Gastroesophageal sphincter (tissue), 4 donors: ENCODE results near the gene KLHL29. TPM values are rescaled to one million over a fixed set of nuclear protein-coding genes. Genes with fewer than 3 reads are reported as not detected.

Source experiments
- ATAC-seq: fragments of 150-250 bp; one replicate; pipeline ENCODE4 v1.9.1; 2016; ENCODE audit warnings: mild to moderate bottlenecking, moderate library complexity
- H3K27ac ChIP-seq, 4 donors: fragments of 200-600 bp; sonication (generic) in 3 of 4; 1 replicate in 3 of 4; 2 replicates in 1 of 4; pipeline ENCODE4 v1.5.1; 2016 to 2019
- H3K27me3 ChIP-seq: fragments of 200-600 bp; sonication (generic); one replicate; pipeline ENCODE4 v1.5.1; 2019
- H3K36me3 ChIP-seq, 2 donors: fragments of 200-600 bp; sonication (generic); one replicate each; pipeline ENCODE4 v1.5.1; 2019; ENCODE audit warnings: control low read depth in 1 of 2
- H3K4me1 ChIP-seq, 3 donors: fragments of 200-600 bp; sonication (generic); 1 replicate in 2 of 3; 2 replicates in 1 of 3; pipeline ENCODE4 v1.5.1; 2016 to 2019; ENCODE audit warnings: control low read depth in 2 of 3
- H3K4me3 ChIP-seq, 2 donors: fragments of 200-600 bp; sonication (generic); one replicate each; pipeline ENCODE4 v1.5.1; 2019; ENCODE audit warnings: mild to moderate bottlenecking in 1 of 2, moderate library complexity in 1 of 2
- H3K9me3 ChIP-seq, 3 donors: fragments of 200-600 bp; sonication (generic); one replicate each; pipeline ENCODE4 v1.5.1; 2017 to 2019; ENCODE audit warnings: control low read depth in 2 of 3
- CTCF ChIP-seq, 4 experiments: fragments of 200-600 bp in 2 of 4; fragments of 450-650 bp in 2 of 4; sonication (generic) in 1 of 4; IDR thresholded peaks; one replicate each; pipeline ENCODE4 v1.5.1; 2017 to 2019; ENCODE audit warnings: antibody characterized with exemption in 4 of 4, mild to moderate bottlenecking in 2 of 4, moderate library complexity in 2 of 4
- EP300 ChIP-seq: sonication (generic); formaldehyde crosslinking; IDR thresholded peaks from one replicate; pipeline ENCODE4 v1.6.1; 2017; ENCODE audit warnings: antibody characterized with exemption, mild to moderate bottlenecking
- POLR2A ChIP-seq, 2 donors: fragments of 450-650 bp; IDR thresholded peaks; one replicate each; pipeline ENCODE4 v1.6.1; 2017; ENCODE audit warnings: antibody characterized with exemption in 2 of 2, mild to moderate bottlenecking in 2 of 2, moderate library complexity in 1 of 2
- POLR2AphosphoS5 ChIP-seq: sonication (generic); formaldehyde crosslinking; IDR thresholded peaks from one replicate; pipeline ENCODE4 v1.6.1; 2017; ENCODE audit warnings: antibody characterized with exemption
- WGBS, 2 donors: methylation state at CpG; one replicate each; pipeline ENCODE4 v1.1.5; 2018; ENCODE audit warnings: low coverage in 1 of 2; 5-methylcytosine and 5-hydroxymethylcytosine counted together
- total RNA-seq, 4 donors: library from RNA; depleted of rRNA; stranded (reverse); fragments of >200 nt; gene quantifications; one replicate each; pipeline ENCODE4 v1.1.0, GENCODE V29; 2016

KLHL29 gene
- total RNA-seq, 4 donors from 2014 or later, result 15.2 to 31.5 (median 24.2) TPM

DNA sequence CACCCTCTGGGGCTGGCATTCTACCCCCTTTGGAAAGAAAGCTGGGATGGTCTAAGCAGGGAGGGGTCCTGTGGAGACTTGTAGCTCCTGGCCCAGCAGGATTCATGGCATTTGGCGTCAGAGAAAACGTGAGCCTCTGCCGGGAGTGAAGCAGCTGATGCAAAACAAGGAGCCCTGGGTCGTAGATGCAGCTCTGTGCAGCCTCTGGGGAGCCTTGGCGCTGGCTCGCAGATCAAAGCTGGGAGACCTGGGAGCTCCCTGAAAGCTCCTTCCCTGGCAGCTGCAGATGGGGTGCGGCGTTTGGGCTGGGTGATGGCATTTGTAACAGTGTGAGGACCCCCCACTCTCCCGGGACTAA, 148.3 kb downstream of the KLHL29 start:
- Histone ChIP-seq H3K36me3 (no peaks in the 10 kb centered on the region), H3K9me3 (no peaks in the 10 kb centered on the region), H3K4me1 (peaks cover 0 to 29% (median 10%) of the 10 kb centered on the region in 3 donors), H3K27ac (peak overlapping the region in 3 of 4 donors; percentile 37 to 81 (median 79)), H3K4me3 (no peak overlapping the region), H3K27me3 (no peaks in the 10 kb centered on the region)
- ATAC-seq, result no peak
- no peak for TF ChIP-seq CTCF (IDR thresholded peaks at IDR 0.05)
- TF ChIP-seq POLR2A (IDR thresholded peaks at IDR 0.05), result no peak
- TF ChIP-seq EP300, result no peak
- TF ChIP-seq POLR2AphosphoS5, result no peak
- 70 to 73% methylated on average over 3 to 5 of the region's 9 CpGs for WGBS, 2 donors

DNA sequence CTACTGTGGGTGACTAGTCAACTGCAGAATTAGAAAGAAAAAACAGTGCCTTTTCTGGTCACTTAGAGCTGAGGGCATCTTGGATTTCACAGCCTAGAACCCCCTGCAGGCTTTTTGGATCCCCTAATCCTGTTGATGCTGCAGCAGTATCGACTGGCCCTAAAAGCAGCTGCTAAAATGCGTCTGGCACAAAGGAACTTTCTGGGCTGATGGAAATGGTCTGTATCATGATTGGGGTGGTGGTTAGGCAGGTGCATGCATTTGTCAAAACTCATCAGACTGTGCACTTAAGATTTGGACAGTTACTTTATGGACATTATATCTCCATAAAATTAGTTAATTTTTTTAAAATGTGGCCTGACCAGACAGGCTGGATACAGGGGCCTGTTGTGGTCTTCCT, 149.8 kb downstream of the KLHL29 start:
- H3K27ac ChIP-seq, result peak overlapping the region in 1 of 4 donors; percentile 79

GRCh38 chr2:23536326-23536725, 151.3 kb downstream of the KLHL29 start:
- no peaks in the 10 kb centered on the region for H3K27me3 ChIP-seq
- TF ChIP-seq POLR2AphosphoS5 (no peak), EP300 (no peak), CTCF (IDR thresholded peaks at IDR 0.05) (no peak), POLR2A (IDR thresholded peaks at IDR 0.05) (no peak)
- peak overlapping the region in 1 of 4 donors; percentile 73 for H3K27ac ChIP-seq
- no peak overlapping the region for H3K4me3 ChIP-seq
- 73 to 77% methylated on average over 2 to 4 of the region's 13 CpGs for WGBS, 2 donors
- H3K4me1 ChIP-seq, result peaks cover 0 to 42% (median 10%) of the 10 kb centered on the region in 3 donors
- no peaks in the 10 kb centered on the region for H3K9me3 ChIP-seq
- ATAC-seq, result no peak
- no peaks in the 10 kb centered on the region for H3K36me3 ChIP-seq

More for the DNA sequence above, 149.8 kb downstream of the KLHL29 start:
- WGBS, 2 donors, result 83 to 100% methylated on average over 1 to 2 of the region's 2 CpGs
- Histone ChIP-seq H3K4me1 (peaks cover 0 to 29% (median 10%) of the 10 kb centered on the region in 3 donors), H3K36me3 (no peaks in the 10 kb centered on the region), H3K27me3 (no peaks in the 10 kb centered on the region), H3K4me3 (no peak overlapping the region), H3K9me3 (no peaks in the 10 kb centered on the region)
- TF ChIP-seq CTCF (IDR thresholded peaks at IDR 0.05) (no peak), POLR2AphosphoS5 (no peak), POLR2A (IDR thresholded peaks at IDR 0.05) (no peak), EP300 (no peak)
- ATAC-seq, result no peak

- Histone ChIP-seq H3K4me1 (peaks cover 0 to 42% (median 3%) of the 10 kb centered on the region in 3 donors), H3K27me3 (no peaks in the 10 kb centered on the region), H3K27ac (peak overlapping the region in 1 of 4 donors; percentile 73), H3K36me3 (no peaks in the 10 kb centered on the region), H3K9me3 (no peaks in the 10 kb centered on the region), H3K4me3 (no peak overlapping the region)
- ATAC-seq, result no peak
- 77 to 90% methylated on average over 3 to 5 of the region's 5 CpGs for WGBS, 2 donors
- TF ChIP-seq POLR2A (IDR thresholded peaks at IDR 0.05) (no peak), POLR2AphosphoS5 (no peak), CTCF (IDR thresholded peaks at IDR 0.05) (no peak), EP300 (no peak)
Measured at GRCh38 chr2:23537991-23538390, 153.0 kb downstream of the KLHL29 start.

DNA sequence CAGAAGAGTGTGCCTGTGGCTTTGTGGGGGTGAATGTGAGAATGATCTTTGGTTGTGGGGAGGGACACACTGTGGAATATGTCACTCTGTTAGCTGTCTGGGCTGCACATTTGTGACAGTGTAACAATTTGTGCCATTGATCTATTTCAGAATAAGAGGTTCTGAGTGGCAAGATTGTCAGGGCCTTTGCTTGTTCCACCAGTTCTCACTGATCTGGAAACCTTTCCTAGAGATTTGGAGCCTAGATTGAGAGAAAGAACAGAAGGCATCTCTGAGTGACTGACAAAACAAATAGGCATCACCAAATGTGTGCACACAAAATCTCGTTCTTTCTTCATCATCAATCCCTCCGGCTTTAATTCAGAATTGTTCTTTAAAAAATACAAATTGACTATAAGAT, 153.6 kb downstream of the KLHL29 start:
- H3K9me3 ChIP-seq, result no peaks in the 10 kb centered on the region
- no peaks in the 10 kb centered on the region for H3K36me3 ChIP-seq
- 81 to 89% methylated on average over 2 of the region's 2 CpGs for WGBS, 2 donors
- no peaks in the 10 kb centered on the region for H3K27me3 ChIP-seq
- peaks cover 0 to 38% (median 3%) of the 10 kb centered on the region in 3 donors for H3K4me1 ChIP-seq
- no peak overlapping the region for H3K4me3 ChIP-seq
- no peak for ATAC-seq
- H3K27ac ChIP-seq, result peak overlapping the region in 1 of 4 donors; percentile 73
- TF ChIP-seq POLR2A (IDR thresholded peaks at IDR 0.05) (no peak), POLR2AphosphoS5 (no peak), CTCF (IDR thresholded peaks at IDR 0.05) (no peak)
